Stimulated activated naive CD8-positive, alpha-beta T cell treated with anti-CD3 and anti-CD28 coated beads, Interleukin-15, Interleukin-2, amounts not matched to agents 100 ng/mL and 50 ng/mL, for 24 hours (primary cell): ENCODE results near the gene PLK5.
"Not testable (repeated sequence)": the region's sequence is repeated elsewhere in the genome, so short reads cannot be mapped to it uniquely, and the experiment has no call there.

Experiments
- H3K27ac Mint-ChIP-seq: one replicate; pipeline ENCODE4 v1.8.0; 2021; ENCODE audit warnings: mild to moderate bottlenecking, mixed read lengths
- H3K27me3 Mint-ChIP-seq: one replicate; pipeline ENCODE4 v1.8.0; 2021; ENCODE audit warnings: mixed read lengths
- H3K36me3 Mint-ChIP-seq: one replicate; pipeline ENCODE4 v1.8.0; 2021; ENCODE audit warnings: low read depth, mixed read lengths
- H3K4me1 Mint-ChIP-seq: one replicate; pipeline ENCODE4 v1.8.0; 2021; ENCODE audit warnings: low read depth, mixed read lengths
- H3K4me3 Mint-ChIP-seq: one replicate; pipeline ENCODE4 v1.8.0; 2021; ENCODE audit warnings: mild to moderate bottlenecking, mixed read lengths
- H3K9me3 Mint-ChIP-seq: one replicate; pipeline ENCODE4 v1.8.0; 2021; ENCODE audit warnings: mixed read lengths

The PLK5 gene

GRCh38 chr19:1538978-1539377, 15.1 kb downstream of the PLK5 start:
- no peaks in the 10 kb centered on the region for H3K9me3 Mint-ChIP-seq
- H3K27me3 Mint-ChIP-seq, result peaks cover 24% of the 10 kb centered on the region
- no peaks in the 10 kb centered on the region for H3K4me1 Mint-ChIP-seq
- no peaks in the 10 kb centered on the region for H3K36me3 Mint-ChIP-seq
- H3K4me3 Mint-ChIP-seq, result no peak overlapping the region
- no peak overlapping the region for H3K27ac Mint-ChIP-seq

- not testable (repeated sequence) for H3K4me1 Mint-ChIP-seq, H3K36me3 Mint-ChIP-seq, H3K9me3 Mint-ChIP-seq, H3K4me3 Mint-ChIP-seq, H3K27ac Mint-ChIP-seq
- peaks cover 26% of the 10 kb centered on the region for H3K27me3 Mint-ChIP-seq
These were observed 15.9 kb downstream of the PLK5 start for GRCh38 chr19:1539749-1540148.

- no peaks in the 10 kb centered on the region for H3K4me1 Mint-ChIP-seq
- no peaks in the 10 kb centered on the region for H3K9me3 Mint-ChIP-seq
- no peak overlapping the region for H3K4me3 Mint-ChIP-seq
- H3K27me3 Mint-ChIP-seq, result peaks cover 23% of the 10 kb centered on the region
- no peak overlapping the region for H3K27ac Mint-ChIP-seq
- H3K36me3 Mint-ChIP-seq, result no peaks in the 10 kb centered on the region
These were observed 16.6 kb downstream of the PLK5 start for GRCh38 chr19:1540365-1540925.

- peaks cover 25% of the 10 kb centered on the region for H3K27me3 Mint-ChIP-seq
- no peak overlapping the region for H3K27ac Mint-ChIP-seq
- no peaks in the 10 kb centered on the region for H3K36me3 Mint-ChIP-seq
- H3K9me3 Mint-ChIP-seq, result no peaks in the 10 kb centered on the region
- H3K4me3 Mint-ChIP-seq, result no peak overlapping the region
- H3K4me1 Mint-ChIP-seq, result peaks cover 3% of the 10 kb centered on the region
These were observed 25.6 kb downstream of the PLK5 start for GRCh38 chr19:1549332-1549945.

- H3K9me3 Mint-ChIP-seq, result no peaks in the 10 kb centered on the region
- no peaks in the 10 kb centered on the region for H3K36me3 Mint-ChIP-seq
- no peak overlapping the region for H3K27ac Mint-ChIP-seq
- no peak overlapping the region for H3K4me3 Mint-ChIP-seq
- H3K4me1 Mint-ChIP-seq, result peaks cover under 1% of the 10 kb centered on the region
- H3K27me3 Mint-ChIP-seq, result peaks cover 20% of the 10 kb centered on the region
These were observed 27.5 kb downstream of the PLK5 start for GRCh38 chr19:1551068-1552040.

- Mint-ChIP-seq H3K4me1 (no peaks in the 10 kb centered on the region), H3K9me3 (no peaks in the 10 kb centered on the region), H3K4me3 (no peak overlapping the region), H3K27ac (no peak overlapping the region), H3K36me3 (no peaks in the 10 kb centered on the region), H3K27me3 (peaks cover 13% of the 10 kb centered on the region)
These were observed 29.5 kb downstream of the PLK5 start for GRCh38 chr19:1553415-1553814.

GRCh38 chr19:1554968-1555367, 31.1 kb downstream of the PLK5 start:
- Mint-ChIP-seq H3K36me3 (no peaks in the 10 kb centered on the region), H3K27ac (no peak overlapping the region), H3K4me3 (no peak overlapping the region), H3K4me1 (no peaks in the 10 kb centered on the region), H3K27me3 (peaks cover 7% of the 10 kb centered on the region), H3K9me3 (no peaks in the 10 kb centered on the region)

- peaks cover 7% of the 10 kb centered on the region for H3K27me3 Mint-ChIP-seq
- no peaks in the 10 kb centered on the region for H3K4me1 Mint-ChIP-seq
- H3K36me3 Mint-ChIP-seq, result no peaks in the 10 kb centered on the region
- no peak overlapping the region for H3K27ac Mint-ChIP-seq
- no peak overlapping the region for H3K4me3 Mint-ChIP-seq
- H3K9me3 Mint-ChIP-seq, result no peaks in the 10 kb centered on the region
These were observed 31.9 kb downstream of the PLK5 start for GRCh38 chr19:1555487-1556389.

- Mint-ChIP-seq H3K4me1 (no peaks in the 10 kb centered on the region), H3K9me3 (no peaks in the 10 kb centered on the region), H3K27ac (no peak overlapping the region), H3K27me3 (peaks cover 7% of the 10 kb centered on the region), H3K36me3 (no peaks in the 10 kb centered on the region), H3K4me3 (no peak overlapping the region)
These were observed 32.7 kb downstream of the PLK5 start for GRCh38 chr19:1556390-1557070.

GRCh38 chr19:1558552-1558951, 34.7 kb downstream of the PLK5 start:
- Mint-ChIP-seq H3K27me3 (no peaks in the 10 kb centered on the region), H3K9me3 (no peaks in the 10 kb centered on the region), H3K36me3 (no peaks in the 10 kb centered on the region), H3K4me1 (no peaks in the 10 kb centered on the region), H3K4me3 (no peak overlapping the region), H3K27ac (no peak overlapping the region)

GRCh38 chr19:1560286-1560882, 36.5 kb downstream of the PLK5 start:
- Mint-ChIP-seq H3K4me1 (no peaks in the 10 kb centered on the region), H3K4me3 (no peak overlapping the region), H3K27ac (no peak overlapping the region), H3K36me3 (no peaks in the 10 kb centered on the region), H3K9me3 (no peaks in the 10 kb centered on the region), H3K27me3 (no peaks in the 10 kb centered on the region)

GRCh38 chr19:1561236-1561842, 37.5 kb downstream of the PLK5 start:
- no peaks in the 10 kb centered on the region for H3K9me3 Mint-ChIP-seq
- H3K4me1 Mint-ChIP-seq, result no peaks in the 10 kb centered on the region
- H3K27ac Mint-ChIP-seq, result no peak overlapping the region
- H3K36me3 Mint-ChIP-seq, result no peaks in the 10 kb centered on the region
- H3K27me3 Mint-ChIP-seq, result no peaks in the 10 kb centered on the region
- H3K4me3 Mint-ChIP-seq, result no peak overlapping the region

- Mint-ChIP-seq H3K4me3 (no peak overlapping the region), H3K27ac (no peak overlapping the region), H3K27me3 (no peaks in the 10 kb centered on the region), H3K9me3 (no peaks in the 10 kb centered on the region), H3K36me3 (no peaks in the 10 kb centered on the region), H3K4me1 (no peaks in the 10 kb centered on the region)
These were observed 39.4 kb downstream of the PLK5 start for GRCh38 chr19:1563251-1563650.
